Hepatocyte (in vitro differentiated cells): ENCODE measurements around the gene DMD.

Experiments
- EZH2 ChIP-seq: fragments of 200-600 bp; sonication (generic); IDR thresholded peaks from 2 replicates; pipeline ENCODE4 v1.6.1; 2016; ENCODE audit warnings: antibody characterized with exemption, mild to moderate bottlenecking, borderline replicate concordance
- TF ChIP-seq, protein P1 (sequence below): fragments of 200-600 bp; sonication (generic); IDR thresholded peaks from 2 replicates; pipeline ENCODE4 v1.5.1; 2016; ENCODE audit warnings: antibody characterized with exemption, mild to moderate bottlenecking; ENCODE audit not compliant: poor library complexity

DNA sequence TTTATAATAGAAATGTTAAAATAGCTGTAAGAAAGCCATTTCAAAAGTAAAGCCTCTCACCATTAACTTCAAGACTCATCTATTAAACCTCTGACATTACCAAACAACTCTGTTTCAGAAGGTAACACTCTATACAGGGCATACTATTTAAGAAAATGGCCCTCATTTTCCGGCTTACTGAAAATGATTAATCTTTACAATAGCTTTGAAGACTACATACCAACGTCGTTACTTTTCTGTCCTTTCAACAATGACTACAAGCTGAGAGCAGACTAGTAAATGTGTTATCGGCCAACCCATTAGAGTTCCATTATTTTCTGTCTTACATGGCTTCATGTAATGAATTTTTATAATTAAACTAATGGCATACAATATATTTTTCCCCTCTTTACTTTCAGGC lies 1545.9 kb downstream of the DMD start:
- TF ChIP-seq EZH2 = no peak
- TF ChIP-seq, protein P1, sequence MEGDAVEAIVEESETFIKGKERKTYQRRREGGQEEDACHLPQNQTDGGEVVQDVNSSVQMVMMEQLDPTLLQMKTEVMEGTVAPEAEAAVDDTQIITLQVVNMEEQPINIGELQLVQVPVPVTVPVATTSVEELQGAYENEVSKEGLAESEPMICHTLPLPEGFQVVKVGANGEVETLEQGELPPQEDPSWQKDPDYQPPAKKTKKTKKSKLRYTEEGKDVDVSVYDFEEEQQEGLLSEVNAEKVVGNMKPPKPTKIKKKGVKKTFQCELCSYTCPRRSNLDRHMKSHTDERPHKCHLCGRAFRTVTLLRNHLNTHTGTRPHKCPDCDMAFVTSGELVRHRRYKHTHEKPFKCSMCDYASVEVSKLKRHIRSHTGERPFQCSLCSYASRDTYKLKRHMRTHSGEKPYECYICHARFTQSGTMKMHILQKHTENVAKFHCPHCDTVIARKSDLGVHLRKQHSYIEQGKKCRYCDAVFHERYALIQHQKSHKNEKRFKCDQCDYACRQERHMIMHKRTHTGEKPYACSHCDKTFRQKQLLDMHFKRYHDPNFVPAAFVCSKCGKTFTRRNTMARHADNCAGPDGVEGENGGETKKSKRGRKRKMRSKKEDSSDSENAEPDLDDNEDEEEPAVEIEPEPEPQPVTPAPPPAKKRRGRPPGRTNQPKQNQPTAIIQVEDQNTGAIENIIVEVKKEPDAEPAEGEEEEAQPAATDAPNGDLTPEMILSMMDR = no peak
